GM23338 (cell line): Measurements from ENCODE around the gene GAPDH. TPM values are rescaled to one million over a fixed set of nuclear protein-coding genes. Genes with fewer than 3 reads are reported as not detected.

Experiments used
- ATAC-seq: fragments of 200-7000 bp; cut with Tn5 transposase; 3 replicates; pipeline ENCODE4 v1.9.1; 2020
- DNase-seq: peaks from one replicate; pipeline ENCODE4 v3.0.0-alpha.2; 2015; ENCODE audit warnings: low spot score
- H2AFZ ChIP-seq: fragments of 200-600 bp; sonication (generic); 2 replicates; pipeline ENCODE4 v1.8.0; 2016; ENCODE audit warnings: antibody characterized with exemption, mild to moderate bottlenecking, moderate library complexity
- H3F3A ChIP-seq: fragments of 200-600 bp; sonication (generic); replicated peaks from 2 replicates; pipeline ENCODE4 v1.8.0; 2017; ENCODE audit warnings: antibody characterized with exemption, mixed run types, low read depth
- H3K27ac ChIP-seq: fragments of 200-600 bp; sonication (generic); 2 replicates; pipeline ENCODE4 v1.6.1; 2016; ENCODE audit warnings: low read depth
- H3K27me3 ChIP-seq: fragments of 200-600 bp; sonication (generic); 2 replicates; pipeline ENCODE4 v1.8.0; 2016; ENCODE audit warnings: mild to moderate bottlenecking, mixed run types, moderate library complexity; ENCODE audit not compliant: insufficient read depth
- H3K36me3 ChIP-seq: fragments of 200-600 bp; sonication (generic); 2 replicates; pipeline ENCODE4 v1.8.0; 2016; ENCODE audit warnings: mild to moderate bottlenecking; ENCODE audit not compliant: insufficient read depth
- H3K4me1 ChIP-seq: fragments of 200-600 bp; sonication (generic); 2 replicates; pipeline ENCODE4 v1.8.0; 2016; ENCODE audit warnings: mild to moderate bottlenecking, moderate library complexity; ENCODE audit not compliant: insufficient read depth
- H3K4me2 ChIP-seq: fragments of 200-600 bp; sonication (generic); 2 replicates; pipeline ENCODE4 v1.7.1; 2017; ENCODE audit warnings: mixed run types
- H3K4me3 ChIP-seq: fragments of 200-600 bp; sonication (generic); 2 replicates; pipeline ENCODE4 v1.6.1; 2016; ENCODE audit warnings: mixed run types
- H3K79me2 ChIP-seq: fragments of 200-600 bp; sonication (generic); replicated peaks from 2 replicates; pipeline ENCODE4 v1.8.0; 2017; ENCODE audit warnings: mild to moderate bottlenecking; ENCODE audit not compliant: insufficient read depth
- H3K9me2 ChIP-seq: fragments of 200-600 bp; sonication (generic); 2 replicates; pipeline ENCODE4 v1.8.0; 2017; ENCODE audit not compliant: insufficient read depth
- H4K20me1 ChIP-seq: fragments of 200-600 bp; sonication (generic); replicated peaks from 2 replicates; pipeline ENCODE4 v1.8.0; 2017; ENCODE audit warnings: mild to moderate bottlenecking; ENCODE audit not compliant: insufficient read depth
- H3K27ac Mint-ChIP-seq: 2 replicates; pipeline ENCODE4 v1.8.0; 2020; ENCODE audit warnings: inconsistent platforms, mild to moderate bottlenecking, moderate library complexity, mixed read lengths
- H3K27me3 Mint-ChIP-seq: 3 replicates; pipeline ENCODE4 v1.8.0; 2022; ENCODE audit warnings: low read depth, mild to moderate bottlenecking, moderate library complexity, mixed read lengths, inconsistent platforms; ENCODE audit not compliant: insufficient read depth, poor library complexity
- H3K36me3 Mint-ChIP-seq: 3 replicates; pipeline ENCODE4 v1.8.0; 2021; ENCODE audit warnings: low read depth, mild to moderate bottlenecking, inconsistent platforms, moderate library complexity, mixed read lengths
- H3K4me1 Mint-ChIP-seq: 3 replicates; pipeline ENCODE4 v1.8.0; 2020; ENCODE audit warnings: mild to moderate bottlenecking, inconsistent platforms, mixed read lengths
- H3K4me3 Mint-ChIP-seq: 3 replicates; pipeline ENCODE4 v1.8.0; 2021; ENCODE audit warnings: moderate library complexity, mild to moderate bottlenecking, inconsistent platforms, mixed read lengths
- H3K9me3 Mint-ChIP-seq: 3 replicates; pipeline ENCODE4 v1.8.0; 2020; ENCODE audit warnings: moderate library complexity, mild to moderate bottlenecking, inconsistent platforms, mixed read lengths
- CREB1 ChIP-seq: fragments of 250-450 bp; sonication (Bioruptor Pico); IDR thresholded peaks from 2 replicates; pipeline ENCODE4 v1.5.0; 2020; ENCODE audit warnings: low read depth, mild to moderate bottlenecking, moderate library complexity
- CTCF ChIP-seq, 2 experiments: fragments of 200-600 bp in 1 of 2; sonication (generic) in 1 of 2; conservative IDR thresholded peaks; 2 replicates each; pipeline versions ENCODE4 v1.5.1 to v1.6.1; 2016 to 2017; ENCODE audit warnings: antibody characterized with exemption in 2 of 2, low read depth in 2 of 2, mild to moderate bottlenecking in 2 of 2, moderate library complexity in 1 of 2
- ETS1 ChIP-seq: IDR thresholded peaks from 2 replicates; pipeline ENCODE4 v1.6.1; 2016; ENCODE audit warnings: antibody characterized with exemption
- EZH2 ChIP-seq: fragments of 200-600 bp; sonication (generic); IDR thresholded peaks from one replicate; pipeline ENCODE4 v1.8.0; 2017; ENCODE audit warnings: antibody characterized with exemption, mild to moderate bottlenecking, low read depth; ENCODE audit not compliant: unreplicated experiment
- EZH2phosphoT487 ChIP-seq: fragments of 200-600 bp; sonication (generic); IDR thresholded peaks from one replicate; pipeline ENCODE4 v1.8.1; 2018; ENCODE audit warnings: antibody characterized with exemption; ENCODE audit not compliant: unreplicated experiment
- JUNB ChIP-seq: IDR thresholded peaks from one replicate; pipeline ENCODE4 v1.6.1; 2016; ENCODE audit warnings: antibody characterized with exemption; ENCODE audit not compliant: unreplicated experiment
- NANOG ChIP-seq: IDR thresholded peaks from 2 replicates; pipeline ENCODE4 v1.6.1; 2016; ENCODE audit warnings: antibody characterized with exemption, borderline replicate concordance
- POLR2AphosphoS5 ChIP-seq: IDR thresholded peaks from 2 replicates; pipeline ENCODE4 v1.6.1; 2016; ENCODE audit warnings: antibody characterized with exemption, low read depth
- REST ChIP-seq: IDR thresholded peaks from one replicate; pipeline ENCODE4 v1.6.1; 2018; ENCODE audit warnings: antibody characterized with exemption; ENCODE audit not compliant: unreplicated experiment
- STAT1 ChIP-seq: IDR thresholded peaks from one replicate; pipeline ENCODE4 v1.6.1; 2016; ENCODE audit warnings: antibody characterized with exemption; ENCODE audit not compliant: unreplicated experiment
- ZNF114 ChIP-seq: fragments of 250-450 bp; sonication (Bioruptor Pico); IDR thresholded peaks from 2 replicates; pipeline ENCODE4 v1.5.0; 2020; ENCODE audit warnings: mild to moderate bottlenecking, moderate library complexity
- ZNF331 ChIP-seq: fragments of 250-450 bp; sonication (Bioruptor Pico); IDR thresholded peaks from 2 replicates; pipeline ENCODE4 v1.5.0; 2020; ENCODE audit warnings: low read depth, mild to moderate bottlenecking, moderate library complexity
- ZNF462 ChIP-seq: fragments of 250-450 bp; sonication (Bioruptor Pico); IDR thresholded peaks from 2 replicates; pipeline ENCODE4 v1.5.0; 2020; ENCODE audit warnings: mild to moderate bottlenecking, moderate library complexity
- polyA plus RNA-seq: library from polyadenylated mRNA; unstranded; fragments of >200 nt; fragmentation: Nextera tagmentation; extraction: Ambion mirVana; gene quantifications from 2 replicates; pipeline ENCODE4 v1.2.1, GENCODE V29; 2016
- total RNA-seq: library from RNA; depleted of rRNA; stranded (reverse); fragments of >200 nt; shearing (Covaris generic); gene quantifications from 2 replicates; pipeline ENCODE4 v1.2.3, GENCODE V29; 2014

The GAPDH gene
- total and polyA plus RNA-seq, 2 experiments from 2014 or later = 5,853 to 6,219 TPM

GRCh38 chr12:6489449-6489848, 44.9 kb upstream of the GAPDH start:
- Histone ChIP-seq H3K4me3 (no peak overlapping the region), H3K79me2 (peaks cover 16% of the 10 kb centered on the region), H3K27ac (0 out of 2 replicates have a peak overlapping the region, but pooled peaks have one; percentile 61), H3K27me3 (no peaks in the 10 kb centered on the region), H3K4me2 (no peak overlapping the region), H3F3A (peaks cover 8% of the 10 kb centered on the region; the same call in 1 of the 2 replicates), H3K9me2 (no peaks in the 10 kb centered on the region), H2AFZ (no peak overlapping the region), H3K36me3 (no peaks in the 10 kb centered on the region; the same call in 1 of the 2 replicates), H4K20me1 (no peaks in the 10 kb centered on the region; the same call in 1 of the 2 replicates), H3K4me1 (peaks cover 11% of the 10 kb centered on the region)
- Mint-ChIP-seq H3K4me3 (no peak overlapping the region), H3K27me3 (peaks cover 8% of the 10 kb centered on the region), H3K27ac (no peak overlapping the region), H3K4me1 (peaks cover 4% of the 10 kb centered on the region; the same call in 1 of the 3 replicates), H3K36me3 (peaks cover 15% of the 10 kb centered on the region), H3K9me3 (no peaks in the 10 kb centered on the region)
- DNase-seq = no peak
- ATAC-seq = no peak
- TF ChIP-seq ZNF462 = no peak
- TF ChIP-seq CREB1 = no peak
- no peak for TF ChIP-seq NANOG
- TF ChIP-seq CTCF (conservative IDR thresholded peaks at IDR 0.05; ENCODE audit: low read depth in 2 of 2) = no peak
- no peak for TF ChIP-seq JUNB
- no peak for TF ChIP-seq REST
- TF ChIP-seq STAT1 = no peak
- TF ChIP-seq POLR2AphosphoS5 = no peak
- TF ChIP-seq ZNF114 (CRISPR knock-in tag) = no peak
- no peak for TF ChIP-seq ZNF331 (CRISPR knock-in tag)
- TF ChIP-seq EZH2phosphoT487 = no peak
- TF ChIP-seq EZH2 = no peak
- no peak for TF ChIP-seq ETS1
